Neural cell (in vitro differentiated cells): Measurements from ENCODE around the gene AKT3. TPM values are rescaled to one million over a fixed set of nuclear protein-coding genes. Genes with fewer than 3 reads are reported as not detected.

Source experiments
- H2AFZ ChIP-seq: fragments of 200-600, 300-800 bp; sonication (generic), shearing (Covaris generic); 2 replicates; pipeline ENCODE4 v1.6.0; 2014; ENCODE audit warnings: low read depth, mild to moderate bottlenecking, antibody characterized with exemption, low read length, moderate library complexity
- H3F3A ChIP-seq: fragments of 200-600 bp; shearing (Covaris generic); 2 replicates; pipeline ENCODE4 v1.6.1; 2016; ENCODE audit warnings: mild to moderate bottlenecking, moderate library complexity, mixed read lengths, antibody characterized with exemption, low read length; ENCODE audit not compliant: insufficient read depth, poor library complexity, severe bottlenecking
- H3K27ac ChIP-seq: fragments of 200-600, 300-800 bp; sonication (generic), shearing (Covaris generic); 2 replicates; pipeline ENCODE4 v1.5.1; 2014; ENCODE audit warnings: mild to moderate bottlenecking, low read length, moderate library complexity
- H3K27me3 ChIP-seq: fragments of 300-800, 200-600 bp; sonication (generic), shearing (Covaris generic); 2 replicates; pipeline ENCODE4 v1.6.0; 2014; ENCODE audit warnings: mild to moderate bottlenecking, low read depth, low read length, moderate library complexity; ENCODE audit not compliant: insufficient read depth
- H3K36me3 ChIP-seq: fragments of 300-800, 200-600 bp; sonication (generic), shearing (Covaris generic); 2 replicates; pipeline ENCODE4 v1.5.1; 2014; ENCODE audit warnings: mild to moderate bottlenecking, antibody characterized with exemption, low read length, moderate library complexity; ENCODE audit not compliant: insufficient read depth
- H3K4me2 ChIP-seq: fragments of 300-800, 200-600 bp; sonication (generic), shearing (Covaris generic); 2 replicates; pipeline ENCODE4 v1.6.0; 2014; ENCODE audit warnings: mild to moderate bottlenecking, low read length
- H3K4me3 ChIP-seq: fragments of 300-800, 200-600 bp; sonication (generic), shearing (Covaris generic); 2 replicates; pipeline ENCODE4 v1.5.1; 2014; ENCODE audit warnings: mild to moderate bottlenecking, low read length, moderate library complexity
- H3K79me2 ChIP-seq: fragments of 200-600 bp; shearing (Covaris generic); replicated peaks from 2 replicates; pipeline ENCODE4 v1.6.0; 2014; ENCODE audit warnings: mild to moderate bottlenecking, low read length, moderate library complexity; ENCODE audit not compliant: insufficient read depth
- H3K9ac ChIP-seq: fragments of 300-800, 200-600 bp; sonication (generic), shearing (Covaris generic); 2 replicates; pipeline ENCODE4 v1.6.1; 2016; ENCODE audit warnings: mild to moderate bottlenecking, low read length, mixed read lengths
- H3K9me2 ChIP-seq: fragments of 200-600 bp; shearing (Covaris generic); 2 replicates; pipeline ENCODE4 v1.6.1; 2016; ENCODE audit warnings: mild to moderate bottlenecking, low read length, mixed read lengths; ENCODE audit not compliant: insufficient read depth
- H3K9me3 ChIP-seq: fragments of 200-600, 300-800 bp; sonication (generic), shearing (Covaris generic); 2 replicates; pipeline ENCODE4 v1.6.1; 2016; ENCODE audit warnings: mild to moderate bottlenecking, mixed run types, low read length, moderate library complexity, mixed read lengths
- H4K20me1 ChIP-seq: fragments of 200-600 bp; shearing (Covaris generic); 2 replicates; pipeline ENCODE4 v1.6.1; 2016; ENCODE audit warnings: mild to moderate bottlenecking, mixed run types; ENCODE audit not compliant: insufficient read depth
- EP300 ChIP-seq: fragments of 450-650 bp; conservative IDR thresholded peaks from 2 replicates; pipeline ENCODE4 v1.6.1; 2014; ENCODE audit warnings: antibody characterized with exemption, mild to moderate bottlenecking, moderate library complexity; ENCODE audit not compliant: poor library complexity, severe bottlenecking
- EZH2 ChIP-seq: fragments of 200-600, 300-800 bp; shearing (Covaris generic), sonication (generic); IDR thresholded peaks from 2 replicates; pipeline ENCODE4 v1.6.1; 2014; ENCODE audit warnings: antibody characterized with exemption, low read length, borderline replicate concordance, mild to moderate bottlenecking; ENCODE audit not compliant: insufficient read depth, poor library complexity, severe bottlenecking
- MXI1 ChIP-seq: fragments of 450-650 bp; conservative IDR thresholded peaks from 2 replicates; pipeline ENCODE4 v1.6.1; 2014; ENCODE audit warnings: antibody characterized with exemption, mild to moderate bottlenecking; ENCODE audit not compliant: poor library complexity, severe bottlenecking
- POLR2AphosphoS5 ChIP-seq: IDR thresholded peaks from 2 replicates; pipeline ENCODE4 v1.6.1; 2012
- RAD21 ChIP-seq: fragments of 450-650 bp; conservative IDR thresholded peaks from 2 replicates; pipeline ENCODE4 v1.6.1; 2014; ENCODE audit warnings: antibody characterized with exemption, mild to moderate bottlenecking, moderate library complexity
- SMC3 ChIP-seq: fragments of 450-650 bp; conservative IDR thresholded peaks from 2 replicates; pipeline ENCODE4 v1.6.1; 2014; ENCODE audit warnings: antibody characterized with exemption, mild to moderate bottlenecking, moderate library complexity; ENCODE audit not compliant: poor library complexity
- TAF1 ChIP-seq: IDR thresholded peaks from 2 replicates; pipeline ENCODE4 v1.6.1; 2012; ENCODE audit warnings: low read depth
- polyA plus RNA-seq: library from polyadenylated mRNA; depleted of rRNA; stranded (reverse); fragments of >200 nt; gene quantifications from 2 replicates; pipeline ENCODE4 v1.2.3, GENCODE V29; 2014
- TF ChIP-seq, protein P1 (sequence below): IDR thresholded peaks from 2 replicates; pipeline ENCODE4 v1.6.1; 2012; ENCODE audit warnings: borderline replicate concordance
- TF ChIP-seq, protein P2 (sequence below): fragments of 450-650 bp; IDR thresholded peaks from 2 replicates; pipeline ENCODE4 v1.5.1; 2014; ENCODE audit warnings: antibody characterized with exemption, mild to moderate bottlenecking, moderate library complexity; ENCODE audit not compliant: poor library complexity, severe bottlenecking

AKT3 gene
- polyA plus RNA-seq, 1 donor from 2014 or later: 46.0 TPM

DNA sequence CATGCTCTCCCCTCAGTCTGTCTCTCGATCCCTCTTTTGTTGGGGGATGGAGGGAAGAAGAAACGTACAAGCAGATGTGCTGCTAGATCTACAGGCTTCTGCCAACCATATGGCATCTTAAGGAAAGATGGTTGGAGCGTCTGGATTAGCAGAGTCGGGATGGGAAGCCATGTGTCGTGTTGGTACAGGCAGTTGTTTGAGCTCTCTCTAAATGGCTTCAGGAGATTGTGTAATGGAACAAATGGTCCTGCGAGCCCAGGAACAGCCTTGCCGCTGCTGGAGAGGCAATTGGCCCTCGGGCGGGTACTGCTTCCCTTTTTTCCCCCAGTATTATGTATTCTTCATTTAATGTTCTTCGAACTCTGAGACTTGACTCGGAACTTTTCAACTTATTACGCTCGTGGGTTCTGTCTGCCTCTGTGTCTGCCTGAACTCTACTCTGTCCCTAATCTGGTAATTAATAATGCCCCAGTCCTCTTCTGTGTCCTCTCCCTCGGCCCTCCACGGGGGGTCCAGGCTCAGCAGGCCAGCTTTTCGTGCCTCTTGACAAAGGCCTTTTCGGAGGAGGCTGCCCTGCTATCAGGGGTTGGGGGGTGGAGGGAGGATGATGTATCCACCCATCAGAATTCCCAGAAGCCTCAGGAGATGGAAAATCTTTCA is 378.9 kb downstream of the AKT3 start:
- H3K4me3 ChIP-seq: no peak overlapping the region

DNA sequence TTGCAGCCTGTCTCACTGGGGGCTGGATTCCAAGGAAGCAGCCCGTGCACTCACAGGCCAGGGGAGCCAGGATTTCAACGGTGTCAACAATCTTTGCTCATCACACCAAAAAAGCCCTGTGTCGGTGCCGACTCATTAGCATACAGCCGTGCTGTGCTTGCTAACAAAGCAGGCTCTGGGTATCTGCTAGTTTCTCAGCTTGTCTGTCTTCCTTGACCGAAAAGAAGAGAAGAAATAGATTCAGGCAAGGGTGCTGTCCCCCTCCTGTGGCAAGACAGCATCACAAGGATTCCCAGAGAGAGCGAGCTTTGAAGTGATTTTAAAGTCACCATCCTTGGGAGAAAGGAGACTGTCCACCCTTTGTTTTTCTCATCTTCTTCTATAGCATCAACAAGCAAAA is 379.5 kb downstream of the AKT3 start:
- no peak overlapping the region for H2AFZ ChIP-seq
- TF ChIP-seq, protein P1, sequence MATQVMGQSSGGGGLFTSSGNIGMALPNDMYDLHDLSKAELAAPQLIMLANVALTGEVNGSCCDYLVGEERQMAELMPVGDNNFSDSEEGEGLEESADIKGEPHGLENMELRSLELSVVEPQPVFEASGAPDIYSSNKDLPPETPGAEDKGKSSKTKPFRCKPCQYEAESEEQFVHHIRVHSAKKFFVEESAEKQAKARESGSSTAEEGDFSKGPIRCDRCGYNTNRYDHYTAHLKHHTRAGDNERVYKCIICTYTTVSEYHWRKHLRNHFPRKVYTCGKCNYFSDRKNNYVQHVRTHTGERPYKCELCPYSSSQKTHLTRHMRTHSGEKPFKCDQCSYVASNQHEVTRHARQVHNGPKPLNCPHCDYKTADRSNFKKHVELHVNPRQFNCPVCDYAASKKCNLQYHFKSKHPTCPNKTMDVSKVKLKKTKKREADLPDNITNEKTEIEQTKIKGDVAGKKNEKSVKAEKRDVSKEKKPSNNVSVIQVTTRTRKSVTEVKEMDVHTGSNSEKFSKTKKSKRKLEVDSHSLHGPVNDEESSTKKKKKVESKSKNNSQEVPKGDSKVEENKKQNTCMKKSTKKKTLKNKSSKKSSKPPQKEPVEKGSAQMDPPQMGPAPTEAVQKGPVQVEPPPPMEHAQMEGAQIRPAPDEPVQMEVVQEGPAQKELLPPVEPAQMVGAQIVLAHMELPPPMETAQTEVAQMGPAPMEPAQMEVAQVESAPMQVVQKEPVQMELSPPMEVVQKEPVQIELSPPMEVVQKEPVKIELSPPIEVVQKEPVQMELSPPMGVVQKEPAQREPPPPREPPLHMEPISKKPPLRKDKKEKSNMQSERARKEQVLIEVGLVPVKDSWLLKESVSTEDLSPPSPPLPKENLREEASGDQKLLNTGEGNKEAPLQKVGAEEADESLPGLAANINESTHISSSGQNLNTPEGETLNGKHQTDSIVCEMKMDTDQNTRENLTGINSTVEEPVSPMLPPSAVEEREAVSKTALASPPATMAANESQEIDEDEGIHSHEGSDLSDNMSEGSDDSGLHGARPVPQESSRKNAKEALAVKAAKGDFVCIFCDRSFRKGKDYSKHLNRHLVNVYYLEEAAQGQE: no peak
- no peak for TF ChIP-seq SMC3
- TF ChIP-seq MXI1: no peak
- TF ChIP-seq EZH2: no peak
- no peak for TF ChIP-seq RAD21
- no peak for TF ChIP-seq TAF1
- no peak for TF ChIP-seq POLR2AphosphoS5
- no peak for TF ChIP-seq EP300
- TF ChIP-seq, protein P2, sequence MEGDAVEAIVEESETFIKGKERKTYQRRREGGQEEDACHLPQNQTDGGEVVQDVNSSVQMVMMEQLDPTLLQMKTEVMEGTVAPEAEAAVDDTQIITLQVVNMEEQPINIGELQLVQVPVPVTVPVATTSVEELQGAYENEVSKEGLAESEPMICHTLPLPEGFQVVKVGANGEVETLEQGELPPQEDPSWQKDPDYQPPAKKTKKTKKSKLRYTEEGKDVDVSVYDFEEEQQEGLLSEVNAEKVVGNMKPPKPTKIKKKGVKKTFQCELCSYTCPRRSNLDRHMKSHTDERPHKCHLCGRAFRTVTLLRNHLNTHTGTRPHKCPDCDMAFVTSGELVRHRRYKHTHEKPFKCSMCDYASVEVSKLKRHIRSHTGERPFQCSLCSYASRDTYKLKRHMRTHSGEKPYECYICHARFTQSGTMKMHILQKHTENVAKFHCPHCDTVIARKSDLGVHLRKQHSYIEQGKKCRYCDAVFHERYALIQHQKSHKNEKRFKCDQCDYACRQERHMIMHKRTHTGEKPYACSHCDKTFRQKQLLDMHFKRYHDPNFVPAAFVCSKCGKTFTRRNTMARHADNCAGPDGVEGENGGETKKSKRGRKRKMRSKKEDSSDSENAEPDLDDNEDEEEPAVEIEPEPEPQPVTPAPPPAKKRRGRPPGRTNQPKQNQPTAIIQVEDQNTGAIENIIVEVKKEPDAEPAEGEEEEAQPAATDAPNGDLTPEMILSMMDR: no peak
- no peaks in the 10 kb centered on the region for H3K27me3 ChIP-seq
- no peaks in the 10 kb centered on the region for H3K36me3 ChIP-seq
- H4K20me1 ChIP-seq: no peaks in the 10 kb centered on the region
- no peaks in the 10 kb centered on the region for H3F3A ChIP-seq
- no peaks in the 10 kb centered on the region for H3K79me2 ChIP-seq
- H3K9me2 ChIP-seq: no peaks in the 10 kb centered on the region
- no peak overlapping the region for H3K4me2 ChIP-seq
- H3K4me3 ChIP-seq: no peak overlapping the region
- no peak overlapping the region for H3K27ac ChIP-seq
- no peaks in the 10 kb centered on the region for H3K9me3 ChIP-seq
- H3K9ac ChIP-seq: no peak overlapping the region

More for the DNA sequence above, 378.9 kb downstream of the AKT3 start:
- Histone ChIP-seq H3K36me3 (no peaks in the 10 kb centered on the region), H4K20me1 (no peaks in the 10 kb centered on the region), H3K4me2 (no peak overlapping the region), H3K9me2 (no peaks in the 10 kb centered on the region), H3K27me3 (no peaks in the 10 kb centered on the region), H3K79me2 (no peaks in the 10 kb centered on the region), H3K9me3 (no peaks in the 10 kb centered on the region), H2AFZ (no peak overlapping the region), H3K9ac (no peak overlapping the region), H3F3A (no peaks in the 10 kb centered on the region), H3K27ac (no peak overlapping the region)
- TF ChIP-seq POLR2AphosphoS5 (no peak), TAF1 (no peak), EZH2 (no peak), SMC3 (no peak), MXI1 (no peak), RAD21 (no peak), EP300 (no peak)
- TF ChIP-seq, protein P1: no peak
- TF ChIP-seq, protein P2: no peak
